ENCODE data around the gene RHEBL1.

DNA sequence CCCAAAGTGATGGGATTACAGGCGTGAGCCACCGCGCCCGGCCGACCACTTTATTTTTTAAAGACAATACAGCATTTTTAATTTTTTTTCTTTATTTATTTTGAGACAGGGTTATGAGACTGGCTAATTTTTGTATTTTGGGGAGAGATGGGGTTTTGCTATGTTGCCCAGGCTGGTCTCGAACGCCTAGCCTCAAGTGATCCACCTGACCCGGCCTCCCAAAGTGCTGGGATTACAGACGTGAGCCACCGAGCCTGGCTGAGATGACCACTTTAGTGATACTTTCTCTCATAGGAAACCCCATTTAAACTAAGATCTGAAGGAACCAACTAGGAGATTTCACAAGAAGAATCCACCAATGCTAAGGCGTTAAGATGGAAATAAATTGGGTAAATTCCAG is 1.2 kb upstream of the RHEBL1 start:
- TF ChIP-seq CTCF (conservative IDR thresholded peaks at IDR 0.05) (no peak), EZH2 (IDR thresholded peaks at IDR 0.05; ENCODE audit: low read depth) (no peak)
